NCI-H2081 treated with DMSO at 0.1 percent for 48 hours (cell line): ENCODE data around the gene CCL19.
A peak's percentile ranks its signal among the peaks of the same experiment; 100 is the strongest.

ENCODE experiments used
- DNase-seq: peaks from one replicate; lab custom pipeline; 2025; lab: John Stamatoyannopoulos, UW

CCL19 gene

DNA sequence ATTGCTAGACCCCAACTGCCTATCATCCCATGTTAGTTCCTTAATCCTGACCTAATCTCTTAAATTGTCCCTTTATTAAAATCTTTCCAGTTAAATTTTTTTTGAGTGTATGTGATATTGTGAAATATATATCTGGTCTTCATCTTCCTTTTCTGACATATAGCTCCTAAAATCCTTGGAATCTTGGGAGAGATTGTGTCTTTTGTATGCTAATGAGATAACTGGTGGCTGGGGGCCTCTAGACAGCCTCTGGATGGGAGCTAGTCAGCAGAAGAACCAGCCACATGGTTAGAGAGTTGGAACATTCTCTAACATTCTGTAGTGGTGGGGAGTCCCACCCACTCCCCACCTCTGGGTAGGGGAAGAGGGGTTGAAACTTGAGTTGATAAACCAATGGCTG lies 3.7 kb upstream of the CCL19 start:
- no peak for DNase-seq

DNA sequence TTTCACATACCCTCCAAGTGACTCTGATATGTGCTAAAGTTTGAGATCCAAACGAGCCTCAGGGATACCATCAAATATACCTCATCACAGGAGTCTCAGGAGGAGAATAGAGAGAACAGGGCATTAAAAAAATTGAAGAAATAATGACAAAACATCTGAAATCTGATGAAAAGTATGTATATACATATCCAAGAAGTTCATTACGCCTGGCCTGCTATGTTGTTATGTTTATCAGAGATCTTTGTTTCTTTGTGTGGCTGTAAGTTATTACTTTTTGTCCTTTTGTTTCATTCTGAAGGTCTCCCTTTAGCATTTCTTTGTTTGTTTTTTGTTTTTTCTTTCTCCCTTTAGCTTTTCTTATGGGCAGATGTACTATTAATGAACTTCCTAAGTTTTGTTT lies 2.5 kb upstream of the CCL19 start:
- no peak for DNase-seq

DNA sequence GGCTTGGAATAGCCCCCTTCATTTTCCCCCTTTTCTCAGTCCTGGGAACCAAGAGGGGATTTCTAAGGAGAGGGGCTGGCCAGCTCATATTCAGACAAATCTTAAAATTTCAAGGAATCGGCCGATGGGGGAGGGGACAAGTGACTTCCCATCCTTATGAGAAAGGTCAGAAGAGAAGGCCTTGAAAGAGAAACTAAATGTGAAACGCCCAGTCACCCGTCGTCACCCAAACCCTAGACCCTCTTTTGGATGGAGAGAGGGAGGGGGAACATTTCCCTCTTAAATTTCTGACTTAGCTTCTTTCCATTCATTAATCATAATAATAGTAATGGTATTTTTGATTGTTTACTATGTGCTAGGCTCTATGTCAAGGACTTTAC lies 850 bp upstream of the CCL19 start:
- DNase-seq = no peak

DNA sequence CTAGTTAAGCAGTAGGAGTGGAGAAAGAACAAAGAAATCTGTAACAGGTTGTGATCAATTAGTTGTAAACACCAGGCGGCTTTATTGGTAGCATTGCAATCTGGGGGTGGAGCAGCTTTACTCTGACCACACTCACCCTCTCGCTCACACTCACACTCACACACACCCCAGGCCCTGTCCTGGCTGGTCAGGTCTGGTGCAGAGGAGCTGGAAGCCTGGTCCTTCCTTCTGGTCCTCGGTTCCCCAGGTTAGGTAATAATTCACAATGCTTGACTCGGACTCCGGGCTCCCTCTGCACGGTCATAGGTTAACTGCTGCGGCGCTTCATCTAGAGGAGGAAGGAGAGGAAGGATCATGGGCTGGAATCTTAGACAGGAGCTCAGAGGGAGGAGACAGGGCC lies 1.6 kb downstream of the CCL19 start:
- no peak for DNase-seq

DNA sequence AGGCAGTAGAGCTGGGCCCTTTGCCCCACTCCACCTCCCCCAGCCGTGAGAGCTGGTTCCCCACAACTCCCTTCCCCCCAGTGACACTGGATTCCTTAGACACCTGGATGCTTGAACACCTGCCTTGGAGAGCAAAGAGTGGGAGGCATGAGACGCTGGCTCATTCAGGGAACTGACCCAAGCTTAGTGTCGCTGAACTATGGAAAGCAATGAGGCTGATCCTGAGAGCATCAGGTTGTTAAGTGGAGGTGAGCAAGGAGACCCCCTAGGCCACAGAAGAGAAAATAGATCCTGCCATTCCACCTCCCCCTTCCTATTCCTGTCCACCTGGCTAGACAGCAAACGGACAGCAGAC lies 2.0 kb downstream of the CCL19 start:
- no peak for DNase-seq

DNA sequence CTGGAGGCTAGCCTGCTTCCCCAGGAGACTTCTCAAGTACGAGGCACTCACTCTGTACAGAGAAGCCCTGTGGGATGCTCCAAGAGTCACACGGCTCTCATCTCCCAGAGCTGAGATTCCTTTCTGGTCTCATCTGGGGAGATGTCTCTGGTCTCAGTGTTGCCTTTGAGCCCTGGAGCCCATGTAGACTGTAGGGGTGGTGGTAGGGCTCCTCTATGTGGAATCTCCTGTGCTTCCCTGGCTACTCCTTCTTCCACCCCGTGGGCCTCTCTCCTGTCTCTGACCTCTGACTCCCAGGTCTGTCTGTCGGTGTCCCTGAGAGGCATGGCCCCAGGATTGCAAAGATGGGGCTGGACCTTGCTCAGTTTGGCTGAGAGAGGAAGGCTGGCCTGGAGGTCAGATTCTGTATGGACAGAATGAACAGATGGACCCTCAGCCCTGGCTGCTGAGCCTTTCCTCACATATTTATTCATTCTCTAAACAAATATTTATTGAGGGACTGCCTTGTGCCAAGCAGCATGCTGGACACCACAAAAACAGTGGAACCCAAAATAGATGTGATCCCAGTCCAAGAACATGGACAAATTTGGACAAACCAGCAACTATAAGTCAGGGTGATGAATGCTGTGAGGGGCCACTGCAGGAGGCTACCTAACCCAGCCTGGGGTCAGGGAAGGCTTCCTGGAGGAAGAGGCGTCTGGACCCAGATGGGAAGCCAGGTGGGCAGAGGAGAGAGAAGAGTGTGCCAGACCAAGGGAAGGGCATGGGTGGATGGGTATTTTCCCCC lies 2.6 kb downstream of the CCL19 start:
- no peak for DNase-seq

DNA sequence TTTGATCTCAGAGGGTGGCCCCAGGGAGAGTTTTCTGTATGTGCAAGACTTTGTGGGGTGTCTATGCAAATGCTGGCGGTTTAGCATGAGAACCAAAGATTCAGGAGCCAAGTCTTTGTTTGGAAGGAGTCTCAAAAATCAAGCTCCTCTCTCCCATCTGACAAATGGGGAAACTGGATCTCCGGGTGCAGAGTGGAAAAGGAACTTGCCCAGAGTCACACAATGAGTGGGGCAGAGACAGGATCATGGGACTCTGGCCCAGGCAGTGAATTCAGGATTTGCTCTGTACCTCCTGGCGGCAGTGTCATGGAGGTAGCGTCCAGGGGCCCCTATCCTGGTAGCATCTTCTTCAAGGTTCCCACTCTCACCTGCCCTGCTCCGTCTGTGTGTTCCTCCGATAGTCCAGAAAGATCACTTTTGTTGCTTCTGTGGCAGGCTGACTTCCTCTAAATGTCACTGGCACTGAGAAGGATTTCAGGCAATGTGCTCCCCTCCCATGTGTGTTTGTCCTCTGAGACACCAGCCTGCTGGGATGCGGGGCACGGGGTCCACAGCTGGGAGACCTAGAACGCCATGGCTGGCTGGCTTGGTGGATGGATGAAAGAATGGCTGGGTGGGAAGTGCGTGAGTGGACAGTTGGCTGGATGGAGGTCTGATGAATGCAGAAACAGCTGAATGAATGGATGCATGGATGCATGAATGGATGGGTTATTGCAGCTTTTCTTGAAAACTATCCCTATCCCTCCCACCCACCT lies 3.6 kb downstream of the CCL19 start:
- DNase-seq = no peak

DNA sequence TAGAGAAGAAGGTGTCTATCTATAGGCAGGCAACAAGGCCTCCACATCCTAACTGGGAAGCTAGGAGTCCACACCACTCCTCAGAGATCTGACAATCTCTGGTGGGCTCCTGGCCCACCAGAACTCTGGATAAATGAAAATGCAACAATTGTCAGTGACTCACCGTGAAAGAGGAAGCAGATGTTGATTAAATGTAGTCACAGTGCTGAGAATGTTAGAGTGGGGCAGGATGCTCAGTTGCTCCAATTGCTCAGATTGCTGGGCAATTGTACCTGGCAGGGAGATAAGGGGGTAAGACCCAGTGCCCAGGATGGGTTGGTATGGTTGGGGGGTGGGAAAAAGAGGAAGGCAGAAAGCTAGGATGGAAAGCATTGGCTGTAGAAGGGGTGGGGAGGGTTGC lies 4.3 kb downstream of the CCL19 start:
- no peak for DNase-seq

DNA sequence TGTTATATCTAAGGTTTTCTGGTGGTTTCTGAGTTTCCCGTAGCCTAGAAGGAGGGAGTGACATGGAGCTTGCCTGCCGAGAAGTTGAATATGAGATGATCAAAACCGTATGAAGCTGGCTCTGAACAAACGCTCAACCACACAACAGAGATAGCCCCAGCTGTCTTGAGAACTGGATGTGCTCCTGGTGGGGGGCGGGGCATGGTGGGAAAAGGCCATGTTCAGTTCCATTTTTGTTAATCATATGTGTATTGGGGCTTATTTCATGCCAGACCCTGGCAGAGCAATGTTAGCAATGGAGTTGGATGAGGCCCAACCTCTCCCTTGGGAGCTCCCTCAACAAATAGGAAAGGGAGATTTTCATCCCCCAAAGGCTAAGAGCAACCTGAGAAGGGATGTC lies 4.8 kb downstream of the CCL19 start:
- no peak for DNase-seq

DNA sequence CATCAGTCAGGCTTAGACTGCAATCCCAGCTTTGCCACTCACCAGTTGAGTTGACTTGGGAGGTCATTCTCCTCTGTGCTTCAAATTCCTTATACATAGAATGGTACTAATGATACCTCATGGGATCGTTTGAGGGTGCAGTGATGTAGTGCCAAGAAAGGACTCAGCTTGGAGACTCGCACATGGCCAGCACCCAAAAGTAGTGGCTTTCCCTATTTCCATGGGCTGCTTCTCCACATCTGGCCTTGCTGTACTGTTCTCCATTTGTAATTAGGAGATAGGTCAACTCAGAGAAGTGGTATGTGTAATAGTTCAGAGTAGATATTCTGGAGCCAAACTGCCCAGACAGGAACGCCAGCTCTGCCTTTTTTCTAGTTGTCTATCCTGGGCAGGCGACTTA lies 5.5 kb downstream of the CCL19 start:
- no peak for DNase-seq

DNA sequence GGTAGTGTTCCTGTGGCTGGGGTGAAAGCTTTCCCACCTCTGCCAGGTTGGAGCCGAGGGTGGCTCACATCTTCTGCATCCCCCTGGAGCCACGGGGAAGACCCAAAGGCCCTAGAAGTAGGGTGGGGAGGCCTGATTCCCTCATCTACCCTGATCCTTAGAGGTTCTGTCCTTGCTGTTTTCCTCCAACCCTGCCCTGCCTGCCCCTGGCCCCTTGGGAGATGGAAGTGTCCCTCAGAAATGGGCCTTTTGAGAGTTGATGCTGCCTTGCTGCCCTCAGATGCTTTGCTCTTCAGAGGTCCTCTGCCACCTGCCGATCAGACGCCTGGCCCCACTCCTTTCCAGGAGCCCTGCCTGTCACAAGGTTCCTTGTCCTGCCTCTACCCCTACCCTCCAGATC lies 6.3 kb downstream of the CCL19 start:
- no peak for DNase-seq

DNA sequence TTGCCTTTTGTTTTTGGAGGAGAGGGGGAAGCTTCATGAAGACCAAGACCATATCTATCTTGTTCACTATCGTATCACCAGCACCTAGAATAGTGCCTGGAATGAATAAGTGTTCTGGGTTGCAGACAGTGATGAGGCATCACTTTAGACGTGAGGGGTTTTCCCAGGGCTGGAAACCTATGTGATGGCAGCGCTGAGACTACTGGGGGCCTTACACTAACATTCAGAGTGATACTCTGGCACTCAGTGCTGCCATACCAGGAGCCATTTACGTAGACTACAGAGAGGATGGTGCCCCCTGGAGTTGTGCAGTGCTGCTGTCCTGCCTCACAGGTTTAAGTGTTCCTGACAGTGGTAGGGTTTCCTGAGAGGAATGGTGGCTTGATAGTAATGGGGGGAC lies 6.9 kb downstream of the CCL19 start:
- no peak for DNase-seq

DNA sequence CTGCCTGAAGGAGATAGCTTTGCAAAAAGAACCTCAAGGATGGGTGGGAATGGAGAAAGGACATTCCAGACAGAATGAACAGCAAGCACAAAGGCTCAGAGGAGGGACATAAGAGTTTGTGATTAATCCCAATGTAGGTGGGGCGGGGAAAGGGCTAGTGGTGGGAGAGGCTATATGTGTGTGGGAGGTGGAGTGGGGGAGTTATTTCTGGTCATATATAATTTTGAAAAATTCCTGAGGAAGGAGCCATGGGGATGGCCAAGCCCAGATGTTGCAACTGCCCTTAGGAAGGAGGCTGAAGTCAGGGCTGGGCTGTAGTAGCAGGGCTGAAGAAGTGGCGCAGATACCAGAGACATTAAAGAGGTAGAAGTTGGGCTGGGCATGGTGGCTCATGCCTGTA lies 15.2 kb downstream of the CCL19 start:
- no peak for DNase-seq

DNA sequence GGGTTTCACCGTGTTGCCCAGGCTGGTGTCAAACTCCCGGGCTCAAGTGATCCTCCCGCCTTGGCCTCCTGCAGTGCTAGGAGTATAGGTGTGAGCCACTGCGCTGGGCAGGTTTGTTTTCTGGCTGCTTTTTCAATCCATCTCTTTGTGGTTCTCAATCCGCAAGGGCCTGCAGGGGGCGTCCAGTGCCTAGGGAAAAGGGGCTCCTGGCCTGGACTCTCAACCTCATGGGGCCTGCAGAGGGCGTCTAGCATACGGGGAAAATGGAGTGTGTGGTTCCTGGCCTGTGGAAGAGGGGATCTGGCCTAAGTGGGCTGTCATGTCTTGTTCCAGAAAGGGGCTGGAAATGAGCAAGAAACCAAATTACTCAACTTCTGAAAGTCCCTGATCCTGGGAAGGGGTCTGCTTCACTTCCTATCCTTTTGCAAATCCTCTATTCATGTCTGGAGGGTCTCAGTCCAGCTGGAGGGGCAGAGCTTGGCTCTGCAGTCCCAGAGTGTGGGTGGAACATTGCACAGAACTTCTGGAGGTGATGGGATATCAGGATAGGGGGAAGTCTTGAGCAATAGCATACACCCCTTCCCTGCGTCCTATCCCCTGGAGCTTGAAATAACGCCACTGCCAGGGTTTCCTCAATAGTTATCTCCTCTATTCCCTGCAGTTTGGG lies 15.9 kb downstream of the CCL19 start:
- no peak for DNase-seq

DNA sequence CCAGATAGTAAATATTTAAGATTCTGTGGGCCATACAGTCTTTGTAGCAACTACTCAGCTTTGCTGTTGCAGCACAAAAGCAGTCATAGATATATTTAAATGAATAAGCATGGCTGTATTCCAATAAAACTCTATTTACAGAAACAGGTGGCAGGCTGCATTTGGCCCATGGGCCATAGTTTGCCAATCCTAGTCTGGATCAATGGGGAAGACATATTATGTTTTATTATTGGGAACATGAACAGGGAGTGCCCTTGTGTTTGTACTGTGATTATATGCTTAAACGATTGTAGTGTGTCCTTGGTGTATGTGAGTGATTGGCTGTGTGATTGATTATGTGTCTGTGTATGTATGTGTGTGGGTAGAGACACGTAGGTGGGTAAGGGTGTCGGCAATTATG lies 16.6 kb downstream of the CCL19 start:
- no peak for DNase-seq

DNA sequence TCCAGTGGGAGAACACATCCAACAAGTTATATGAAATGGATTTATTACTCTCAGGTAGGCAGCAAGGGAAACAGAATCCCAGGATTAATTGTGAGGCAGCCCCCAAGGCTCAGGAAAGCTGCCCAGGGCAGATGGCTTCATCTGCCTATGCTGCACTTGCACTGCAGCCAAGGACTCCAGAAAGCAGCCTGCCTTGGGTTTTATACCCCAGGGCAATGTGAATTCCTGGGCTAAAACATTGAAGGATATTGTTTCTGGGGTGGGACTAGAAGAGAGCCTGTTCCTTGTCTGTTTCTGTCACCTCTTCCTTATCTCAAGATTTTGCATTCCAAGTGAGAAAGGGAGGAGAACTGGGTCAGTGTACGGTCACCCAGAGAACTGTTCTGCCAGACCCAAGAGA lies 19.8 kb downstream of the CCL19 start:
- no peak for DNase-seq

DNA sequence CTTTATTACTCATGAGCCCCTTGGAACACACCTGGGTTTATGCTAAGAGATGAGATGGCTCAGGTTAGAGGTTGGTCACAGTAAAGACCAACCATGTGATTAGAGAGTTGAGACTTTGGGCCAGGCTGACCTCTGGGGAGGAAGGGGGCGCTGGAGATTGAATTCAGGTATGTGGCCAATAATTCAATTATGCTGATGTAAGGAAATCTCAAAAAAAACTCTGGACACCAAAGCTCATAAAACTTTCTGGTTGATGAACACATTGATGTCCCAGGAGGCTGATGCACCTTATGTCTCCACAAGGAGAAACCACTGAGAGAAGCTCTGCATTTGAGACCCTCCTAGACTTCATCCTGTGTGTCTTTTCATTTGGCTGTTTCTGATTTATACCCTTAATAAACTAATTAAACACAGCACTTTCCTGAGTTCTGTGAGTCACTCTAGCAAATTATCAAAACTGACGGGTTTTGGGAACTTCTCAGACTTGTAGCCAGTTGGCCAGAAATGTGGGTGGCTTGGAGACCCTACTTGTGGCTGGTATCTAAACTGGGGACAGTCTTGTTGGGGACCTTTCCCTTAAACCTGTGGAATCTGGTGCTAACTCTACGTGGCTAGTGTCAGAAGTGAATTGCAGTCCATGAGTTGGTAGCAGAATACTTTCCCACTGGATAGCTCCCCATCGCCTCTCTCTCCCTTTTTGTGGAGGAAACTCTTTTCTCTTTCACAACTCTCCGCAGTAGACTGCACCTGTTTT lies 21.1 kb downstream of the CCL19 start:
- DNase-seq = no peak

DNA sequence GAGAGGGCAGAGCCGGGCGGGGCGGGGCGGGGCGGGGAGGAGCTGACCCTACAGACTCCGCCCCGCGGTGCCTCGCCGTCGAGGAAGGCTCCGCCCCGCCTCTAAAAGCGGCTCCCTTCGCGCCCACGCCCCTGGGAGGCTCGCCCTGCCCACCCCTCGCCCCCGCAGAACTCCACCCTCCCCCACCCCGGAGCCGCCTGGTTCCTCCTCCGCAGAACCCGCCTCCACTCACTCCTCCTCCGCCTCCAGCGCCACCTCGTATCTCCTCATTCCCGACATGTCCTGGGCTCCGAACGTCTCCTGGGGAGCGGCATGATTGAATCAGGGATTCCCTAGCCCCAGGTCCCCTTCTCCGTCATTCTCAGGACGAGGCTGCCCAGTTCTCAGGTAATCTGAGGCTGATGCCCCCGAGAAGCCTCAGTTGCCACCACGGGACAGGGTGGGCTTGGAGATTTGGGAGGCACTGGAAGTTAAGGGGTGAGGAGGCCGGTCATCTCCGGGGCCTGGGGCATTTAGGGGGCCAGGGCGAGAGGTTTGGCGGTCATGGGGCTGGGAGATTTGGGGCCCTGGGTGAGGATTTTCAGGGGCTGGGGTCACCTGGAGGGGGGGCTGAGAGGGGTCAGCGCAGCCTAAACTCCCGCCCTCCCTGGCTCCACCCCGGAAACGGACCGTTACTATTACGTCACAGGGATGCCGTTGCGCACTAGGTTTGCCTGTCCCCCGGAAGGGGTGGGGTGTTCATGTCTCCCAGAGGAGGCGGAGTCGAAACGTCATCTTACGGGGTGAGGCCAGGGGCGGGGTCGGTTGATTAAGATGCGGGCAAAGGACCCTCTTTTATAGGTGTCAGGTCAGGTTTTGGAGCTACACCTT lies 25.5 kb downstream of the CCL19 start:
- peak; percentile 59 for DNase-seq

DNA sequence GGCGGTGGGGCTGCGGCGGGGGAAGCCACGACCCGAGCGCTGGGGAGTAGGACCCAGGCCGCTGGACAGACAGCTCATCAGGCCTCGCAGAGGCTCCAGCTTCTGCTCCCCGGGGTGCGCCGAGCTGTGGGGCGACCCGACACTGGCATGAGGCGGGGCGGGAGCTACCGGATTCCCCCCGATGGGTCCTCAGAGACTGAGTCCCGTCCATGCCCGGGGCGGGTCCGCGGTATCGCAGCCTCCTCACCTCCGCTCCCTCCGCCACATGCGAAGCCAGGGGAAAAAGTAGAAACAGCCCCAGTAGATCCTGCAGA lies 26.1 kb downstream of the CCL19 start:
- DNase-seq = no peak

DNA sequence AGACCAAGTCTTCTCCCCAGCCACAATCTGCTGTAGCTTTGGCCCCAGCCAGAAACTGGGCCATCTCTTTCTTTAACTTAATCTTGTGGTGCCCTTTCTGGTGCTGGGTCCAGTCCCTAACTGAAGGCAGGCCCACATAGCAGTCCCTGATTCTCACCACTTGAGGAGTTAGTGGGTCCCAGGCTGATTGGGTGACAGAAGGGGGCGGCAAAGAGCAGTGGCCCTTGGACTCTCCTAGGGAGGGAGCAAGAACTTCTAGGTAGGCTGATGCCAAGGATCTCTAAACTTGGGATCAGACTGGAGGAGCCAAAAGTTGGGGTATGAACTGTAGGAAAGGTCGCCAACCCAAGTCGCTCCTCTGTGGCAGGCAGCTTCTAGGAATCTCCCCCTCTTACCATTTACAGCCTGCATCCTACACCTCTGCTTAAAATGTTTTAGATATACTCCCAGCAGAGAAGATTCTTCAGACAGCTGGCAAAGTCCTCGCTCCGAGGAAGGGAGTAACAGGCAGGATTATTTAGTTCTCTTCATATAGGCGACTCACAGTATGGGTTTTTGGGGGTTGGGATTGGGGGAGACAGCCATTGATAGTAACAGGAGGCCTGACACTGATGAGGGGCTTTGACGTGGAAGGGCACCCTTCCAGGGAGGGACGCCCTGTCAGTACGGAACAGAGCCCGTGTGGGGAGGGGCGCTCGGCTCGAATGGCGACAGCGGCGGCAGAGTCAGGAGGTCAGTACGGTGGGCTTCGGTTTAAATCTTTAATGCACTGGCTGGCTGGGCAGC lies 26.6 kb downstream of the CCL19 start:
- DNase-seq = no peak

DNA sequence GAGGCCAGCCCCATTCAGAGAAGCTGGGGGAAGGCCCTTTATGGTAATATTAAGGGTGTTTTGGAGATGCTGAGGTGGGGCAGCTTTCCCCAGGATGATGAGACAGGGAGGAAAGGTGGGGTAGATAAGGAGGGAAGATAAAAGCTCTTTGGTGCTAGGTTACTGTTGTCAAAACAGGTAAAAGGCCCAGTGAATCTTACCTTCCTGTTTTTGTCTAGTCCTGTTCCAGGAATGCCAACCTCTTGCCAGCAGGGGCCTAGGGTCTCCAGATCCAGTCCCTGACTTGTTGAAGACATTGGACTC lies 27.8 kb downstream of the CCL19 start:
- DNase-seq = no peak
